GM21786 (cell line): ENCODE results near the gene GNG7.
"Not testable (repeated sequence)": the region's sequence is repeated elsewhere in the genome, so short reads cannot be mapped to it uniquely, and the experiment has no call there.

Source experiments
- ATAC-seq: cut with Tn5 transposase; IDR thresholded peaks from one replicate; pipeline ENCODE4 v1.9.1; 2021; ENCODE audit not compliant: unreplicated experiment

The GNG7 gene

GRCh38 chr19:2625434-2625833, 77.1 kb downstream of the GNG7 start:
- ATAC-seq = no peak

GRCh38 chr19:2624537-2625091, 77.9 kb downstream of the GNG7 start:
- ATAC-seq = no peak

GRCh38 chr19:2623798-2624197, 78.7 kb downstream of the GNG7 start:
- ATAC-seq = no peak

- ATAC-seq = not testable (repeated sequence)
These were observed 80.0 kb downstream of the GNG7 start for GRCh38 chr19:2622371-2622961.

GRCh38 chr19:2619076-2619475, 83.4 kb downstream of the GNG7 start:
- no peak for ATAC-seq

- no peak for ATAC-seq
These were observed 83.9 kb downstream of the GNG7 start for GRCh38 chr19:2618611-2619010.

- no peak for ATAC-seq
These were observed 84.9 kb downstream of the GNG7 start for GRCh38 chr19:2617393-2618165.

GRCh38 chr19:2616741-2617392, 85.6 kb downstream of the GNG7 start:
- ATAC-seq = no peak

- no peak for ATAC-seq
These were observed 86.7 kb downstream of the GNG7 start for GRCh38 chr19:2615782-2616181.

- no peak for ATAC-seq
These were observed 88.8 kb downstream of the GNG7 start for GRCh38 chr19:2613507-2614295.

GRCh38 chr19:2612619-2613249, 89.8 kb downstream of the GNG7 start:
- ATAC-seq = no peak

- ATAC-seq = no peak
These were observed 90.7 kb downstream of the GNG7 start for GRCh38 chr19:2611483-2612464.

GRCh38 chr19:2610637-2611482, 91.6 kb downstream of the GNG7 start:
- ATAC-seq = peak; percentile 32

GRCh38 chr19:2609389-2610116, 92.9 kb downstream of the GNG7 start:
- ATAC-seq = no peak

GRCh38 chr19:2609034-2609388, 93.5 kb downstream of the GNG7 start:
- not testable (repeated sequence) for ATAC-seq

GRCh38 chr19:2608602-2608922, 93.9 kb downstream of the GNG7 start:
- ATAC-seq = no peak

- ATAC-seq = peak; percentile 41
These were observed 94.5 kb downstream of the GNG7 start for GRCh38 chr19:2607712-2608601.
